Mesothelial cell of epicardium (in vitro differentiated cells): Measurements from ENCODE around the gene PER1. TPM values are rescaled to one million over a fixed set of nuclear protein-coding genes. Genes with fewer than 3 reads are reported as not detected.
A peak's percentile ranks its signal among the peaks of the same experiment; 100 is the strongest.

Source experiments
- DNase-seq, 2 experiments: peaks; one replicate each; pipeline ENCODE4 v3.0.0; 2021; ENCODE audit warnings: low spot score in 2 of 2; ENCODE audit not compliant: unreplicated experiment in 2 of 2
- H3K27ac Mint-ChIP-seq: 2 replicates; pipeline ENCODE4 v1.8.0; 2021; ENCODE audit warnings: mixed read lengths
- H3K27me3 Mint-ChIP-seq: 2 replicates; pipeline ENCODE4 v1.8.0; 2021; ENCODE audit warnings: low read depth, mixed read lengths
- H3K36me3 Mint-ChIP-seq: 2 replicates; pipeline ENCODE4 v1.8.0; 2021; ENCODE audit warnings: mixed read lengths
- H3K4me1 Mint-ChIP-seq: 2 replicates; pipeline ENCODE4 v1.8.0; 2021; ENCODE audit warnings: mixed read lengths
- H3K4me3 Mint-ChIP-seq: 2 replicates; pipeline ENCODE4 v1.8.0; 2021; ENCODE audit warnings: mild to moderate bottlenecking, moderate library complexity, mixed read lengths
- H3K9me3 Mint-ChIP-seq: 2 replicates; pipeline ENCODE4 v1.8.0; 2021; ENCODE audit warnings: mixed read lengths
- CTCF ChIP-seq: fragments of 200-600 bp; sonication (generic); IDR thresholded peaks from one replicate; pipeline ENCODE4 v1.5.0; 2021; ENCODE audit warnings: antibody characterized with exemption; ENCODE audit not compliant: unreplicated experiment
- total RNA-seq: library from RNA; stranded (reverse); gene quantifications from 3 replicates; pipeline ENCODE4 v1.2.1, GENCODE V29; 2021

The PER1 gene
- total RNA-seq, 1 donor from 2014 or later: 70.2 TPM

- no peak for DNase-seq
- no peak overlapping the region for H3K27ac Mint-ChIP-seq
- no peak for TF ChIP-seq CTCF
These were observed 18.3 kb downstream of the PER1 start for GRCh38 chr17:8133941-8134340.

GRCh38 chr17:8133399-8133798, 18.8 kb downstream of the PER1 start:
- Mint-ChIP-seq H3K27ac (no peak overlapping the region), H3K27me3 (peaks cover 23% of the 10 kb centered on the region), H3K4me3 (no peak overlapping the region), H3K36me3 (no peaks in the 10 kb centered on the region), H3K4me1 (no peaks in the 10 kb centered on the region), H3K9me3 (no peaks in the 10 kb centered on the region)
- no peak for TF ChIP-seq CTCF
- no peak for DNase-seq

More at GRCh38 chr17:8133941-8134340, 18.3 kb downstream of the PER1 start:
- Mint-ChIP-seq H3K9me3 (no peaks in the 10 kb centered on the region), H3K4me1 (no peaks in the 10 kb centered on the region), H3K36me3 (no peaks in the 10 kb centered on the region), H3K4me3 (no peak overlapping the region), H3K27me3 (peaks cover 20% of the 10 kb centered on the region)

GRCh38 chr17:8131844-8132441, 20.3 kb downstream of the PER1 start:
- no peaks in the 10 kb centered on the region for H3K36me3 Mint-ChIP-seq
- H3K4me3 Mint-ChIP-seq: no peak overlapping the region
- DNase-seq: no peak
- H3K27me3 Mint-ChIP-seq: peaks cover 29% of the 10 kb centered on the region
- H3K4me1 Mint-ChIP-seq: peaks cover 4% of the 10 kb centered on the region
- no peaks in the 10 kb centered on the region for H3K9me3 Mint-ChIP-seq
- no peak overlapping the region for H3K27ac Mint-ChIP-seq
- no peak for TF ChIP-seq CTCF

- no peak for TF ChIP-seq CTCF
- Mint-ChIP-seq H3K4me1 (peaks cover 28% of the 10 kb centered on the region), H3K36me3 (no peaks in the 10 kb centered on the region), H3K9me3 (no peaks in the 10 kb centered on the region), H3K4me3 (no peak overlapping the region), H3K27me3 (peaks cover 57% of the 10 kb centered on the region), H3K27ac (no peak overlapping the region)
- DNase-seq: no peak
These were observed 23.9 kb downstream of the PER1 start for GRCh38 chr17:8128125-8128784.

- no peaks in the 10 kb centered on the region for H3K9me3 Mint-ChIP-seq
These were observed 25.6 kb downstream of the PER1 start for GRCh38 chr17:8126491-8127066.

More at GRCh38 chr17:8126491-8127066, 25.6 kb downstream of the PER1 start:
- H3K4me3 Mint-ChIP-seq: peak overlapping the region; percentile 81
- peak in 1 of 2 experiments; percentile 57 for DNase-seq
- peak overlapping the region; percentile 68 for H3K27ac Mint-ChIP-seq
- peaks cover 38% of the 10 kb centered on the region for H3K4me1 Mint-ChIP-seq
- H3K27me3 Mint-ChIP-seq: peaks cover 69% of the 10 kb centered on the region
- TF ChIP-seq CTCF: no peak
- H3K36me3 Mint-ChIP-seq: no peaks in the 10 kb centered on the region
